GM19238 (cell line): ENCODE data around the gene ASCC1.
"Not testable (repeated sequence)": the region's sequence is repeated elsewhere in the genome, so short reads cannot be mapped to it uniquely, and the experiment has no call there.

Experiments
- DNase-seq: peaks from one replicate; pipeline ENCODE4 v3.0.0; 2011; ENCODE audit warnings: low spot score; ENCODE audit not compliant: insufficient read length

The ASCC1 gene

DNA sequence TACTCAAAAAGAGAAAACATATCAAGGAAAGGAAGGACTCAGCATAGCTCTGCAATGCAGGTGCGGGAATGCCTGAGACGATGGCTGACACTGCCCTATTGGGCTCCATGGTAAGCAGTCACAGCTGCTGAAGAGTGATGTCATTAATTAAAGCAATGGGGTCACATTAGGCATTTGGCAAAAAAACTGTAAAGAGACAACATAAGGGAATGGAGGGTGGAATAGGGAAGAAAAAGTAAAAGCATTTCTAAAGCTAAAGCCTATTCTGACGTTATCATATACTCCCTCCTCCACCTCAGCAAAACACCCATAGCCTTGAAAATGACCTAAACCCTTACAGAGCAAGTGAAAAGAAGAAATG is 89.2 kb downstream of the ASCC1 start:
- DNase-seq, result no peak

DNA sequence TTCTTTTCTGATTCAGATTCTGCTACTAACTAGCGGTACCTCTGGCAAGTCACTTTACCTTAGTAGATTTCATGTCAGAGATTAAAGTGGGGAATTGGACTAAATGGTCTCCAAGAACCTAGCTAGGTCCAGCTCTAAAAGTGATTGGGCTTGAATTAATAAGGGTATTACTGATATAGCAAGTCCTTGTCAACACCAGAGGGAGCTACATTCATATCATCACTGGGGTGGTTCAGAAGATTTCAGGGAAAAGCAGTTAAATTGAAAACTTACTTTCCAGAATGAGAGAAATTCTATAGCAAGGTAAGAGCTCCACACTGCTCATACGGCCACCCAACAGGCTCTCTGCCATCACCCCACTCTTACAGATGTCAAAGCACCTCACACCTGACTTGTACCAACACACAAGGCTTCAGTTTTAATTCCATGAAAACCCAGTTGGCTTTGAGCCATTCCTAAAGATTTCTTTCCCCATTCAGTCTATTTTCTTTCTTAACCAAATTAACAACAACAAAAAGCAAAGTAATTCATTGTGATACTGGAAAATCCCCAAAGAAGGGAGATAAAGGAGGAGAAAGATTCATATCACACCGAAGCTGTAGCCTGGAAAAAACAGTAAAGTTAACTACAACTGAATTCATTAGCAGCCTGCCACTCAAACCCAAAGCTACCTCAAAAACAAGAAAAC is 89.7 kb downstream of the ASCC1 start:
- DNase-seq, result no peak

DNA sequence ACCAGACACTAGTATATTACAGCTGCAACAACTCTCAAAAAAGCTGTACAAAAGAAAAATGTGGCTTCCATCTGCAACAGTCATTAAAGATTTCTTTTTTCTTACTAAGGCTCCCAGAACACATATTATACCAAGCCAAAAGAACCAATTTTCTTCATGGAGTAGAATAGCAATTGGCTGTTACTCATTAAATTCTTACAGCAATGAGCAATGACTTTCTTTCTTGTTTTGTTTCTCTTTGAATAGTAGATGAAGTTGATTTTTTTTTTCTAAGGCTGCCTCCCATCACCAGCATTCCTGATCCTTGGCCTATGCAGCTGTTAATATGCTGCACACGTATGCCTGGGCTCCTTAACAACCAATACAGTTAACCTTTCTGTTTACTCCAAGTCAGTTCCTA is 91.1 kb downstream of the ASCC1 start:
- no peak for DNase-seq

DNA sequence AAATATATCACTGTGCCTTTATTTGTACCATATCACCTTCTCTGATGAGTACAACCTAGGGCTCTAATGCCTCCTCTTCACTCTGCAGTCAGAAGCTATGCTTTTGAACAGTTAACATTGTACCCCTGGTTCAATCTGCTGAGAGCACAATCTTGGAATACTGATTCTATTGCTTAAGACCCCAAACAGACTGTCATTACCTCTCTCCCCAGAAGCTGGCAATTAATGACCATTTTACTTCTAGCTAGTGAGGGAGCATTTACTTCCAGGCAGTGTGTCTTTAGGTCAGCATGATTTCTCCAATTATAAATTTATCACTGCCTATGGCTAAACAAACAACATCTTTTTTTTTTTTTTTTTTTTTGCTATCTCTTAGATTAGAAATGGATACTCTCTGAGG is 91.7 kb downstream of the ASCC1 start:
- no peak for DNase-seq

DNA sequence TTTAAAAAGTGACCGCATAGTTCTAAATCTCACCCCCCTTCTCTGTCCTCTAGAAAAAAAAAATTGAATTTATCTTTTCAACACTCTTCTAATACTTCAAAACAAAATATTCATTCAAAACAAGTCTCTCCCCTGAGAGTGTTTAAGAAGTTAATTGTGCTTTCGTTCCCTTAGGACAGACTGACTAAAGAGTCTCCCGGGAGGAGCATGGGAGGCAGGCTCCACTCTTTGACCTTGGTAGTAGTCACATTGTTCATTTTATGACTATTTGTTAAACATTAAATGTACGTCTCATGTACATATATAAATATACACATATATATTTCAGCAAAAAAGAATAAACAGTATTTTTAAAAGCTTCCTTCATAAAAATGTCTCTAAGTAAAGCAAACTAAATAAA is 92.5 kb downstream of the ASCC1 start:
- DNase-seq, result no peak

DNA sequence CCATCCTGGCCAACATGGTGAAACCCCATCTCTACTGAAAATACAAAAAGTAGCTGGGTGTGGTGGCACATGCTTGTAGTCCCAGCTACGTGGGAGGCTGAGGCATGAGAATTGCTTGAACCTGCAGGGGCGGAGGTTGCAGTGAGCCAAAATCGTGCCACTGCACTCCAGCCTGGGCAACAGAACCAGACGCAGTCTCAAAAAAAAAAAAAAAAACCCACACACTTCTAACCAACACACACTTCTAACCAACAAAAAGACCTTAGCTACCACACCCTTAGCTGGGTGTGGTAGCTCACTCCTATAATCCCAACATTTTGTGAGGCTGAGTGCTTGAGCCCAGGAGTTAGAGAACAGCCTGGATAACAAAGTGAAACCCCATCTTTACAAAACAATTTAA is 93.9 kb downstream of the ASCC1 start:
- no peak for DNase-seq

DNA sequence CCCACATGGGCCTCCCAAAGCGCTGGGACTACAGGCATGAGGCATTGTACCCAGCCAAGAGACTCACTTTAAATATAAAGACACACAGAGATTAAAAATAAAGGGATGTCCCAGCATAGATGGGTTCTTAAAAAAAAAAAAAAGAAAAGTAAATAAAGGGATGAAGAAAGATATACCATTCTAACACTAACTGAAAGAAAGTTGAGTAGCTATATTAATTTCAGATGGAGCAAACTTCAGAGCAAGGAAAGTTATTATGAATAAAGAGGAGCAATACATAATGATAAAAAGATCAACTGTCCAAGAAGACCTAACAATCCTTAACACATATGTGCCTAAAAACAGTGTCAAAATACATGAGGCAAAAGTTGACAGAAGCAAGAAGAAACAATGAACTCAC is 94.7 kb downstream of the ASCC1 start:
- no peak for DNase-seq

DNA sequence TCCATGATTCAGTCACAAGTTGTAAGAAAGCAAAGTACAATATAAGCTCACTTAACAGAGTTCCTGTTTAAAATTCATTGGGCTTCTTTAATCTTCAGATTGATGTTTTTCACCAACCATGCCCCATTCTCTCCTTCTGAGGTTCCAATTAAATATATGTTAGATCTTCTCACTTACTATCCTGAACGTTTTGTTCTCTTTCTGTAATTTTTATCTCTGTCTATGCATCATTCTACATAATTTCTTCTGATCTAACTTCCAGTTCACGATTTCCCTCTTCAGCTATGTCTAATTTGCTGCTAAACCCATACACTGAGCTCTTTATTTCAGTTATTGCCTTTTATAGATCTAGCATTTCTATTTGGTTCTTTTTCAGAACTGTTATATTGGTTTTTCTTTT is 99.7 kb downstream of the ASCC1 start:
- DNase-seq, result no peak

DNA sequence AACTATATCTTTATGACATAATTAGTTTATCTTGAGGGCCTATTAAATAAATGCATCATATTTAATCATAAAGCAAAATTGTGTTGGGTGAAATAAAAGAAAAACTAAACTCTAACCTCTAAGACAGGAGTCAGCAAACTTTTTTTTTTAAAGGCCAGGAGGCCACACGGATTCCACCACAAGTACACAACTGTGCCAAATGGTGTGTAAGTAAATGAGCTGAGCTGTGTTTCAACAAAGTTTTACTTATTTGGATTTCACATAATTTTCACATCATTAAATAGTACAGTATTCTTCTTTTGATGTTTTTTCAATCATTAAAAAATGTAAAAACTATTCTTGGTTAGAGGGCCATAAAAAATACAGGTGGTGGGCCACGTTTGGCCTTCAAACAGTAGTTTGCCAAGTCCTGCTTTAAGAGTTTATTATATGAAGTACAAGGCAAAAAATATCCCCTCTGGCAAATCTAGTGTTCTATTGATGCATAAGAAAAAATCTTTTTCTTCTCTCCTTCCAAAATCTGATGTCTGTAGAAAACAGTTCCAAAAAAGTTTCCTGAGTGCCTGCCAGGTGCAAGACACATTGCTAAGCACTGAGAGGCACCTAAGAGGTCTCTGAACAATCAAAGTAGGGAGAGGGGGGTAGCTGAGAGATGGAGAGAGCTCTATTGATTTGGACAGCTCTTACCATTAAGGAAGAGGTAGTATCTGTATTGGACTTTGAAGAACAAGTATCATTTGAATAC is 101.2 kb downstream of the ASCC1 start:
- no peak for DNase-seq

DNA sequence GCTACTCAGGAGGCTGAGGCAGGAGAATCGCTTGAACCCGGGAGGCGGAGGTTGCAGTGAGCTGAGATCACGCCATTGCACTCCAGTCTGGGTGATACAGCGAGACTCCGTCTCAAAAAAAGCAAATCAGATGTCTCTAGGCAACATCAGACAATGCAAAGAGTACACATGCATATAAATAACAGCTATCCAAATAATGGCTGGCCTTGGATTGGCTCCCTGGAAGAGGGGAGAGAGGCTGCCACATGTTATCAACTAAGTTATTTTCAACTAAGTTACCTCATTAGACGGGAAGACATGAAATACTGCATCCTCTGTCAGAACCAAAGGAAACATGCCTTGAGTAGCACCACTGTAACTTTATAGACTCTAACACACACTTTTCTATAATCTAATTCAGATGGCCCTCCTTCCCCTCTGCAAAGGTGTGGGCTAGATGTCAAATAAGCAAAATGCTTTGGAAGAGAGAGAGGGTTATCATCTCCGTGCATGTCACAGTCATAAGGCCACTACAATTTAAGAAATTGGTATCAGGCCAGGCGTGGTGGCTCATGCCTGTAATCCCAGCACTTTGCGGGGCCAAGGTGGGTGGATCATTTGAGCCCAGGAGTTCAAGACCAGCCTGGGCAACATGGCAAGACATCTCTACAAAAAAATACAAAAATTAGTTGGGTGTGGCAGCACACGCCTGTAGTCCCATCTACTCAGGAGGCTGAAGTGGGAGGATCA is 105.2 kb downstream of the ASCC1 start:
- DNase-seq, result no peak

DNA sequence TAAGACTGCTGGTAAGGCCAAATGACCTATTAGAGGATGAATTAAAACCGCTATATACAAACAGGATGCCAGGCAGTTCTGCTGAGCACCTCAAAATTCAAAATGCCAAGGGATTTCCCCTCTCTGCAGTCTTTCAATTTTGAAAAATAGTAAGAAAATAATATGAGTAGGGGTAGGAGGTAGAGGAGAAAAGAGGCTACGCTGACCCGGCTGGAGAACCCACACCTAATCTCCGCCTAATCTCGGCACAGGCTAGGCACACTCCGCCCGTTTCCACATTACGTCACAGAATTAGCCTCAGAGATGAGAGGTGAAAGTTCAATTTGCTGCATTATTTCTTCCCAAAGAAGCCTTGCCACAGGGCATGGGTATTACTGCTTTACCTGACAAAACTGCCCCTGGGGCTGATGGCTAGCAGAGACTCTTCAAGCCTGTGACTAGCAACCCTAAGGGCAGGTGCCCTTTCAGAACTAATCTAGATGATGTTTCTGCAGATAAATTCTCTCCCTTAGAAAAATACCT is 106.4 kb downstream of the ASCC1 start:
- no peak for DNase-seq

DNA sequence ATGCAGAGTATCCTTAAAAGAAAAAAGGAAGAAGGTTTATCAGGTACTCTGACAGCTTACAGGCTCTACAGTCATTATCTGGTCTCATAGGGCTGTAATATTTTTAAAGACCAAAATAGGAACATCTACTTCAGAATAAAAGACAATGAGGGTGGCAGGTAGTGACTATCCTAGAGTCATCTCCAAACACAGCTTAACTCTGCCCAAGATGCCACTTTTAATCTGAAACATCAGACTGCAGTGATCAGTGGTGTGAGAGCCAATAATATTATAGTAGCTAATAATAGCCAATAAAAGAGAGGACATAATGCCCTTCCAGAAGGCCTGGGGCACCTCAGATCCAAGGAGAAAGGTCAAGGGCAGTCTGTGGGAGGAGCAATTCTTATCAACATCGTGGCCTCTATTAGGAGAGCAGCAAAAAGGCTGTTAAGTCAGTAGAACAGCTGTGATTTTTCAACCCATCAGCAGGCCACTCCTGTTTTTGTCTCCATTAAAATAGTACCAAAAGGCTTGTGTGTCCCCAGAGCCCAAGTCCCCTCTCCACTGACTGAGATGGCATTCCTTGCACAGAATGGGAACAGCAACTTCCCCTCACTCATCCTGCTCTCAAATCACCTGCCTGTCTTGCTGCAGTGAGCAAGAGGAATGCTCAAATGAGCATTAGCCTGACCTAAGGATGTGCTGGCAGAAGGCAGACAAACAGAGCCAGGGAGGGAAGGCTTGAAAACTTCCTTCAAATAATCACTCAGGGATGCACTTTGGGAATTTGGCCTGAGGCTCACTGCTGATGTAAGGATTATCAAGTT is 107.0 kb downstream of the ASCC1 start:
- DNase-seq, result no peak

DNA sequence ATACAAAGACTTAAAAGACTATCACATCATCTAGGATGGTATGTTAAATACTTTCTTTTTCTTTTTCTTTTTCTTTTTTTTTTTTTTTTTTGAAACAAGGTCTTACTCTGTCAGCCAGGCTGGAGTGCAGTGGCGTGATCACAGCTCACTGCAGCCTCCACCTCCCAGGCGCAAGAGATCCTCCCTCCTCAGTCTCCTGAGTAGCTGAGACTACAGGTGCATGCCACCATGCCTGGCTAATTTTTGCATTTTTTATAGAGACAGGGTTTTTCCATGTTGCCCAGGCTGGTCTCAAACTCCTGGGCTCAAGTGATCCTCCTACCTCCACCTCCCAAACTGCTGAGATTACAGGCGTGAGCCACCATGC is 108.1 kb downstream of the ASCC1 start:
- not testable (repeated sequence) for DNase-seq

DNA sequence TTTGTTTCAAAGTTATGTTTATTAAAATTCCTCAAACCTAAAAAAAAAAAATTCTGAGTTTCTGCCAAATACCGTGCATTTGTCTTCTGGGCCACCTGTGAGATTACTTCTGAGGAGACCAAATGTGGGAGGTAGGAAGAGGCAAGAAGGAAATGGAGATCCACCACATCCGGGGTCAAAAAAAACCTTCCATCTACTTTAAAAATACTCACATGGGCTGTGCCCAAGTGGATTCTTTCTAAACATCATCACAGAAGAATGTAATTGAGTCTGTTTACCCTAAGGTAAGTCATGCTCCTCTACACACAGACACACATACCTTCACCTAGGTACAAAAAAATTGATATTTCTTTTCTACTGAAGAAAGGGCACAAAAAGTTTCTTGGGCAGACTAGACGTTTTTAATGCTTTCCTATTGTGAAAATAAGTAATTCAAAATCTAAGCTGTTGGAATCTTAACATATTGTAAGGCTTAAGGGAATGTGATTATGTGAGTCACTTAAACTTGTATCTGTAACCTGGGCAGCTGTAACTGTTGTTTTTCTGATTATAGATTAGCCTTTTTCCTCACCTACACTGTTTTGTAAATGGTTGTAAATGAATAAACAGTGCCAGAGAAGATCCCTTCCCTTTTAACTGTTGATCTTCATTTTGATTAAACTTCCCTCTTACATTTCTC is 108.6 kb downstream of the ASCC1 start:
- no peak for DNase-seq

DNA sequence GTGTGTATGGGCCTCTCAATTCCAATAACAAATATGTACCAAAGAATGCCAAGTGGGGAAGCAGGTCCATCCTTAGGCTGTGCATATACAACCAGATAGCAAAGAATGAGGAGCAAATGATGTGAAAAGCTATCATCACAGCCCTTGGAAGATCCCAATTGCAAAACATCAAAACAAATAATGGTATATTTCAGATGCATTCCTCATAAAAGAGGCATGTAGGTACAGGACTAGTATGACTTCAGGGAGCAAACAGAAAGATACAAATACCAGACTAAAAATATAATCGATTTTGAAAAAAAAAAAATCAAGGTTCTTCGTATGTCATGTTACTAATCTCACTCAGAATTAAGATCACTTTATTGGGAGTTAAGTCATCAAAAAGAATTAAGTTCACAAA is 109.2 kb downstream of the ASCC1 start:
- no peak for DNase-seq

DNA sequence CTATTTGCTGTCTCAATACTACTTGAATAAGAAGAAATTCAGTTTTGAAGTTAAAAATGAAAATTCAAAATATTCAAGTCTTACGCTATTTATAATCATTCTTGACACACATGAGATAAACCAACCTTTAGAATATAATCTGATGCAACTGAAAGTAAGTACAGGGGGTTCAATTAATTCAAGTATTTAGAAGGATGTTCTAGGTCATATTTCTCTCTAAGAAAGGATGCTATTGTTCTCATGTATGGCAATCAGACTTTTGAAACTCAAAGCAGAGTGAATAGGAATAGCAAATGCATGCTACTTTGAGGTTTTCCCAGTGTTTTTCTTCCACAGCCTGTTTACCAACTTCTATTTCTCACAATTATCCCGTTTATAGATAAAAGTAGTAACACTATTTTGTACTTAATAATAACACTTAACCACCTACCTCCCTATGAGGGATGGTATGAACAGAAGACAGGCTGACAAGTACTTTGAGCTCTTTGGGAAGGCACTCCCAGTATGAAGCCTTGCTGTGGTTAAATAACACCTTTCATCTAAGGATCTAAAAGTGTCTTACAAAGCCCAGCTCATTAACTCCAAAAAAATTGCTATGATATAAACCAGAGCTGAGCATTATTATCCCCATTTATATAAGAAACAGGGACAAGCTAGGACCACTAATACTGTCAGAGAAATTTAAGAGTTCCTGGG is 109.8 kb downstream of the ASCC1 start:
- DNase-seq, result no peak

DNA sequence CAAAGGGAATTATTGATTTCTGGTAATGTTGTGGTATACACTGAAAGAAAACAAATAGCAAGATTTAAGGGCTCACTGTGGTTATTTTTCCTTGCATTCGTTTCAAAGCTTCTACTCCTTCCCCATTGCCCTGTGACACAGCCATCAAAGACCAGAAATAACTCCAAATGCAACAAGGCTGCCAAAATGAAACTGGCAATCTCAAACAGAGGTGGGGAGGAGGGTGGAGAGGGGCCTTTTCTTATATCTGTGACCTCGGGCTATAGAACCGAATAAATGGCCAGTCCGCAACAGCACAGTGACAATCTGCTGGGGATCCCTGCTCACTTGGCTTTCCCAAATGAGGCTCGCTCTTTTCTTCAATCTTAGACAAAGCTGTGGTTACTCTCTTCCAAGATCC is 110.4 kb downstream of the ASCC1 start:
- no peak for DNase-seq

DNA sequence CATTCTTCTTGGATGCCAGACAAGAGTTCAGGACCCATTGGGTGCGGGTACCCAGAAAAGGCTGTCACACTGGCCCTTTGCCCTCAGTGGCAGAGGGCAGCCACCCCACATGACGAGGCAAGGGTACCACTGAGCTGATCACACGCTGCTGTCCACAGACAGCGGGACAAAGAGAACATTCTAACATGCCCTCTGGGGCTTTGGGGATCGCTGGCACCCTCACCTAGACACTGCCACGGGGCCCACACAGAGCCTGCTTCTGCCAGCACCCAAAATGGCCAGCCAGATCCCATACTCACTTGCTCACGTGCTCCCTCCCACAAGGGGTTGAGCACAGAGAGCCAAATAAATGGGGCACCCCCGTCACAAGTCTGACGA is 111.0 kb downstream of the ASCC1 start:
- DNase-seq, result no peak

DNA sequence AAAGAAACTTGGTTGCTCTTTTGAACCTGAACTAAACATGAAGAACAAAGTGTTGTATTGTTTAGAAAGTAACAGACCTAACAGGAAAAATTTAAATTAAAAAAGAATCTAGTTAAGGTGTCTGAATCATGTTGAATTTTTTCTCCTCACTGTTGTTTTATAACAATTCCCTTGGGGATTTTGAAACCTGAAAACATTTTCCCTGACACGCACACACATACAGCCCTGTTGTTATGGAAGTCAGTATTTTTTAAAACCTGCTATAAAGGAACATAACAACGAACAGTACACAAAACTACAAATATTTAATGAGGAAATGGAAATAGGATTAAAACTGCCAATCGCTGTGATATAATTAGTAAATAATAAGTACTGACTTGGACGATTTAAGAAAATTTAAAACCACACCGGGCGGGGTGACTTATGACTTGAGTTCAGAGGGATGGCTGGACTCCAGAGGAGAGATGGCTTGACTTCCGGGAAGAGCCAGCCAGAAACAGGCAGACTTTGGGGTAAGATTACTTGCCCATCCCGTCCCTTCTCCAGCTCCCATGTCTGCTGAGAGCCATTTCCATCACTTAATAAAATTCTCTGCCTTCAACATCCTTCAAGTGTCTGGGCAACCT is 111.5 kb downstream of the ASCC1 start:
- no peak for DNase-seq

DNA sequence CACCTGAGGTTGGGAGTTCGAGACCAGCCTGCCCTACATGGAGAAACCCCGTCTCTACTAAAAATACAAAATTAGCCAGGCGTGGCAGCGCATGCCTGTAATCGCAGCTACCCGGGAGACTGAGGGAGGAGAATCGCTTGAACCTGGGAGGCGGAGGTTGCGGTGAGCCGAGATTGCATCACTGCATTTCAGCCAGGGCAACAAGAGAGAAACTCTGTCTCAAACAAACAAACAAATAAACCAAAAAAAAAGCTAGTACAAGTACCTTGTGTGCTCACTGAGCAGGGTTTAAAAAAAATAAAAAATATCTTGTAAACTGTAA is 116.5 kb downstream of the ASCC1 start:
- DNase-seq, result no peak
